Fibroblast of lung (primary cell): ENCODE data around the gene RHBDD1.

ENCODE experiments used
- EZH2 ChIP-seq: IDR thresholded peaks from 2 replicates; pipeline ENCODE4 v1.5.1; 2012; ENCODE audit warnings: low read length, control low read depth, mild to moderate bottlenecking; ENCODE audit errors: missing control alignments
- TF ChIP-seq, protein P1 (sequence below), 2 donors: IDR thresholded peaks in 1 of 2; conservative IDR thresholded peaks in 1 of 2; 1 replicate in 1 of 2; 2 replicates in 1 of 2; pipeline ENCODE4 v1.5.1; 2011 to 2012; ENCODE audit warnings: low read length in 2 of 2, control low read depth in 1 of 2, inconsistent platforms in 1 of 2, low read depth in 1 of 2, mild to moderate bottlenecking in 1 of 2

DNA sequence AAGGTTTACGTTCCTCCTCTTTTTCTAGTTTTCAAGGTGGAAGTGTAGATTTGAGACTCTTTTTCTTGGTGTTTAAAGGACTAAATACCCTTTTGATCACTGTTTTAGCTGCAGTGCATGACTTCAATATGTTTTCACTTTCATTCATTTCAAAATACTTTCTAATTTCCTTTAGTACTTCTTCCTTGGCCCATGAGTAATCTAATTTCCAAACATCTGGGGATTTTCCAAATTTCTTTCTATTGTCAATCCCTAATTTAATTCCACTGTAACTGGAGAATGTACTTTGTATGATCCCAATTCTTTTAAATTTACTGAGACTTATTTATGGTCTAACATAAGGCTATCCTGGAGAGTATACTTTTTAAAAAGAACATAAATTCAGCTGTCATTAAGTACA, 3.8 kb upstream of the RHBDD1 start:
- TF ChIP-seq, protein P1, sequence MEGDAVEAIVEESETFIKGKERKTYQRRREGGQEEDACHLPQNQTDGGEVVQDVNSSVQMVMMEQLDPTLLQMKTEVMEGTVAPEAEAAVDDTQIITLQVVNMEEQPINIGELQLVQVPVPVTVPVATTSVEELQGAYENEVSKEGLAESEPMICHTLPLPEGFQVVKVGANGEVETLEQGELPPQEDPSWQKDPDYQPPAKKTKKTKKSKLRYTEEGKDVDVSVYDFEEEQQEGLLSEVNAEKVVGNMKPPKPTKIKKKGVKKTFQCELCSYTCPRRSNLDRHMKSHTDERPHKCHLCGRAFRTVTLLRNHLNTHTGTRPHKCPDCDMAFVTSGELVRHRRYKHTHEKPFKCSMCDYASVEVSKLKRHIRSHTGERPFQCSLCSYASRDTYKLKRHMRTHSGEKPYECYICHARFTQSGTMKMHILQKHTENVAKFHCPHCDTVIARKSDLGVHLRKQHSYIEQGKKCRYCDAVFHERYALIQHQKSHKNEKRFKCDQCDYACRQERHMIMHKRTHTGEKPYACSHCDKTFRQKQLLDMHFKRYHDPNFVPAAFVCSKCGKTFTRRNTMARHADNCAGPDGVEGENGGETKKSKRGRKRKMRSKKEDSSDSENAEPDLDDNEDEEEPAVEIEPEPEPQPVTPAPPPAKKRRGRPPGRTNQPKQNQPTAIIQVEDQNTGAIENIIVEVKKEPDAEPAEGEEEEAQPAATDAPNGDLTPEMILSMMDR (conservative IDR thresholded peaks at IDR 0.05 in 1 of 2, IDR thresholded peaks at IDR 0.05 in 1 of 2; ENCODE audit: low read depth in 1 of 2, low read length in 2 of 2), result no peak
- no peak for TF ChIP-seq EZH2
